ENCODE data around the gene LRRC34.

LRRC34 gene

DNA sequence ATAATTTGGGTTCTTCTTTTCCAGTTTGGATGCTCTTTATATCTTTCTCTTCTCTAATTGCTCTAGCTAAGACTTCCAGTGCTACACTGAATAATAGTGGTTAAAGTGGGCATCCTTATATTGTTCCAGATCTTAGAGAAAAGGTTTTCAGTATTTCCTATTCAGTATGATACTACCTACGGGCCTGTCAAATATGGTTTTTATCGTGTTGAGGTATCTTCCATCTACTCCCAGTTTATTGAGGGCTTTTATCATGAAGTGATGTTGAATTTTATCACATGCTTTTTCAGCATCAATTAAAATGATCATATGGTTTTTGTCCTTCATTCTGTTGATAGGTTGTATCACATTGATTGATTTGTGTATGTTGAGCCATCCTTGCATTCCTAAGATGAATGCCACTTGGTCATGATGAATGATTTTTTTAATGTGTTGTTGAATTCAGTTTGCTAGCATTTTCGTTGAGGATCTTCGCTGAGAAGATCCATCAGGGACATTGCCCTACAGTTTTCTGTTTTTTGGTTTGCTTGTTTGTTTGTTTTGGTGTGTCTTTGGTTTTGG is 3.0 kb upstream of the LRRC34 start:
- DNase-seq = no peak
- intact Hi-C loops (cut with DNase I) = no loop called here

- no peak for DNase-seq
- intact Hi-C loops (cut with DNase I) = no loop called here
These were observed 1.2 kb upstream of the LRRC34 start for GRCh38 chr3:169813757-169814517.

DNA sequence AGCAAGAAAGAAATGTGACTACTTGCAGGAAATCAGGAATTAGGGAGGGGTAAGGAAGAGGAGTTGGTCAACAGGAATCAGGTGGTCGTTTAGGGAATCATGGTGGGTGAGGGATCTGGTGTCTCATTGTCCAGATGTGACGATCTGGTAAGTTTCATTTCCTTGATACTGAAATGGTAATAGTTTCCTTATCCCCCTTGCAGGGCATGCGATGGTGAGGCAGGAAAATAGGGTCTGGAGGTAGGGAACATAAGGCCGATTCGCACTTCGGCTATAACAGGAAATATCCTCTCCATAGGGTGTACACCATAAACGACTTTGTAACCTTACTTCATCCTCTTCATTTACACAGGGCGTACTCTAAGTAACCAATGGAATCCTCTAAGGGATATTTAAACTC is 574 bp upstream of the LRRC34 start:
- intact Hi-C loops (cut with DNase I) = no loop called here

DNA sequence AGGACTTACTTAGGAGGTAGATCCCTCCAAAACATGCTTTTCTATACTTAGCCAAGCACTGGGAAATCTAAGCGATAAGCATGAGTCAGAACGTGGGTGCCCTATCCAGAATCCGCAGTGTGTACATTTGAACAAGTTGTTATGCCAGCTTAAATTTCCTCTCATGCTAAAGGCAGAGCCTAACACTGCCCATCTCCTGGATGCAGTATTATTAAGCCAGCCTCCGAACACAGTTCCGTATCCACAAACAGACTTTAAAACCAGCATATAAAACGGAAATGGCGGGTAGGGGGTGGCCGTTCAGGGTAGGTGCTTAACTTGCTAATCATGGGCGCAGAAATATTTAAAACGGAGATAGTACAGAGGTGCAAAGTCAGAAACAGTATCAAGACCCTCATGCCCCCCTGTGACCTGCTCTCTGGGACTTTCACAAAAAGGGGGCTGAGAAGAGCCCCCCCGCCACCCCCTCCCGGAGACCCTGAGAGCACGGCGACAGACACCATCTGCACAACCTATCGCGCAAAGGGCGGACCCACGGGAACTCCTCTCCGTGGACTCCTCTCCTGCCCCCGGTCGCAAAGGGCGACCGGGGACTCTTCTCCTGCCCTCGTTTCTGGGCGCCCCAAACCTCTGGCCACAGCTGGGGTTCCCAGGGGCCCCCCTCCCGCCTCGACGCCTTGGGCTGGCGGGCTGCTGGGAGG is 923 bp downstream of the LRRC34 start:
- peak in 4 of 10 donors; percentile 12 to 72 (median 20) for DNase-seq
- intact Hi-C loops (cut with DNase I) = no loop called here

More for the DNA sequence above, 574 bp upstream of the LRRC34 start:
- no peak for DNase-seq

DNA sequence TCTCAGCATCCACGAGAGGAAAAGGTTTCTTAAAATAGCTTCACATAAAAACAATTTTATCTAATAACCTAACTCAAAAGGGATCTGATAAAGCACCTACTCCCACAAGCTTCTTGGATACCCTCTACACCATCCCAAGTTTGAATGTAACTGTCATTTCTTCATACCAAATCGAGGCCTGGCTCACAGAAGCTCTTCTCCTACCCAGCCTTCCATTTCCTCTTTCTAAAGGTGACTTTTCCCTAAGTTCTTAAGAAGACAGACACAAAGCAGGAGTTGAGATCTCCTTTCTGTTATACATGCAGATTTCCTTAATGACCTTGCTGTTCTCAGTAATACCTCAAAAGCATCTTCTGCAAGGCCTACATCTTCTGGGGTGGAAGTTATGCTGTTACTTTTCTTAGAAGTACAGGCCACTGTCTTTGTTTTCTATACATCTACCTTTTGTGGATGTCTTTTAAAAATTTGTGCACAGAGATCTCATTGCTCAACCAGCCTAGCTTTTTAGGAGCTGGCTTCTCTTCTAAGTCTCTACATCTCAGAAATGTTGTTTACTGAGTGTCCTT is 3.4 kb downstream of the LRRC34 start:
- intact Hi-C loops (cut with DNase I) = no loop called here
- DNase-seq = no peak

- no peak for DNase-seq
These were observed 8.0 kb downstream of the LRRC34 start for GRCh38 chr3:169804681-169805080.

GRCh38 chr3:169792359-169792758 is 20.3 kb downstream of the LRRC34 start:
- intact Hi-C loops (cut with DNase I) = no loop called here
- no peak for DNase-seq

More at GRCh38 chr3:169804681-169805080, 8.0 kb downstream of the LRRC34 start:
- intact Hi-C loops (cut with DNase I) = no loop called here

GRCh38 chr3:169790687-169791429 is 21.8 kb downstream of the LRRC34 start:
- intact Hi-C loops (cut with DNase I) = no loop called here
- no peak for DNase-seq

GRCh38 chr3:169790219-169790618 is 22.5 kb downstream of the LRRC34 start:
- no peak for DNase-seq
- intact Hi-C loops (cut with DNase I) = no loop called here

GRCh38 chr3:169787791-169788190 is 24.9 kb downstream of the LRRC34 start:
- DNase-seq = no peak
- intact Hi-C loops (cut with DNase I) = no loop called here

DNA sequence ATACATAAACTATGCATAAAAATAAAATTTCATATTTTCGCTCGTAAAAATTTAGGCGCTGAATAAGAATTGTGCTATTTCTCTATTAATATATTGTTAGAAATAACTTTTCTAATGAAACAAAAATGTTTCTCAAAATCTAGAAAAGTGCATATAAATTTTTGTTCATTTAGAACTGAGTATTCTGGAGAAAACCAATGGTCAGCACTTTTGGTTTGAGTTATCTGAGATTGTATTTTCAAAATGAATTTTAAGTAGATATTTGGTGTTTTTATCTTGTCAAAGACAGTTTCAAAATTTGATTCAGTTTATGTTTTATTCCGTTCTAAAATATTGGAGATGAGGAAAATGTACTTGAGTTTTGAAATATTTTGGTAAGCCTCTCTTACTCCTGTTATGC is 25.6 kb downstream of the LRRC34 start:
- DNase-seq = no peak
- intact Hi-C loops (cut with DNase I) = no loop called here

- DNase-seq = no peak
- intact Hi-C loops (cut with DNase I) = no loop called here
These were observed 31.4 kb downstream of the LRRC34 start for GRCh38 chr3:169781209-169781855.

DNA sequence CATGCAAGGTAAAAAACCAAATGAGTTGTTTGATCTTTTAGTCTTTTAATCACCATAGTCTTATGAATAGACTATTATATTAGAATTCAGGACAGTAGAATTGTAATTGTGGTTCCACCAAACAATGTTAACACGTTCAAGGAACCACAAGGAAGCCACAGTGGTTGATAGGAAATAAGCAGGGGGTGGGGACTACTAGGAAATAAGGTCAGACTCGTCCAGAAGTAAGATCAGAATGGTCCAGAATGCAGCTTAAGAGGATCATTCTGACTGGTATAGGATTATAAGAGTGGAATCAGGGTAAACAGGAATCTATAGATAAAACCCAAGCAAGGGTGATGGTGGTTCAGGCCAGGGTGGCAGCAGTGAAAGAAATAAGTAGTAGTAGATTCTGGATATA is 32.0 kb downstream of the LRRC34 start:
- DNase-seq = no peak
- intact Hi-C loops (cut with DNase I) = no loop called here

GRCh38 chr3:169777822-169778221 is 34.9 kb downstream of the LRRC34 start:
- DNase-seq = no peak
- intact Hi-C loops (cut with DNase I) = loop anchor here (10.0 kb wide), 1 partner anchor 187 kb away; the partner anchor contains the start of gene SEC62

GRCh38 chr3:169774186-169774585 is 38.5 kb downstream of the LRRC34 start:
- no peak for DNase-seq
- intact Hi-C loops (cut with DNase I) = loop anchor here (10.0 kb wide), 1 partner anchor 191 kb away; the partner anchor contains the start of gene SEC62

DNA sequence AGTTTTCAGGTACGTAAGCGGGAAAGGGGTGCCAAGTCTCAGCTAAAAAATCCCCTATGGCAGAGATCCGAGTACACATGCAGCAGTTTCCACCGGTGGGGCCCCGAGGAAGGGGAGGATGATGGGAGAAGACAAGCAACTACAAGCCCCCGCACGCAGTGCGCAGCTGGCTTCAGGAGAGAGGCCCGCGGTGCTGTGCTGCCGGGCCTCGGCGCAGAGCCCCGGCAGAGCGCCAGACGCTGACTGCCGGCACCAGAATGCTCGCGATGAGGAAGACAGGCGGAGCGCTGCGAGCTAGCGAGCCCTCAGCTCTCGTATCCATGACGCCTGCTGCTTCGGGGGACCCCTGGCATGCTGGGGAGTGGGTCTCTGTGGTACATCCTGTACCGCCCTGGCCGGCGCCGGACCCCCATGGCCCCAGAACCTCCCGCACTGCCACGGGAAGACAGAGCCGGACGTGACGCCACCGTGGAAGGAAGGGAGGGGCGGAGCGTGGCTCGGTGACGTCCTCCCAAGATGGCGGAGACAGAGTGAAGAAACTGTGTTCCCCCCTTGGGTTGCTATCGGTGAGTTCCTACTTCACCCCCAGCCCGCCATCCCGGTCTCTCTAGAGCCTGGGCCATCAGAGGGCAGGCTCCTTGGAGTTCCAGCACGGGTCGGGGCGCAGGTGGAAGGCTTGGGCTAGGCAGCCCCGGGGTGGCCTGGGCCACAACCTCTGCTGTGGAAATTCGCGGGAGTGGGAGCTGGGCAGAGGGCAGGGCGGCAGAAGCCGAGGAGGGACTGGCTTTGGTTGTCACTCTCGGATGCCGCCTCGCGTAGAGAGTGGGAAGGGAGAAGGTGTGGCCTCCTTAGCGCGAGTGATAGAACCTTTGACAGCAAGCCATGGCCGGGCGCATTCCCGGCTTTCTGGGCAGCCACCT is 39.5 kb downstream of the LRRC34 start, which contains the start of gene MYNN:
MYNN (plus strand) TSS at position 500 of the 920 bp plus-strand sequence. CDS start 900 bp downstream, outside the sequence.
- intact Hi-C loops (cut with DNase I) = loop anchor here (10.0 kb wide), 1 partner anchor 192 kb away; the partner anchor contains the start of gene SEC62
- peak; percentile 90 to 99 (median 94) for DNase-seq

DNA sequence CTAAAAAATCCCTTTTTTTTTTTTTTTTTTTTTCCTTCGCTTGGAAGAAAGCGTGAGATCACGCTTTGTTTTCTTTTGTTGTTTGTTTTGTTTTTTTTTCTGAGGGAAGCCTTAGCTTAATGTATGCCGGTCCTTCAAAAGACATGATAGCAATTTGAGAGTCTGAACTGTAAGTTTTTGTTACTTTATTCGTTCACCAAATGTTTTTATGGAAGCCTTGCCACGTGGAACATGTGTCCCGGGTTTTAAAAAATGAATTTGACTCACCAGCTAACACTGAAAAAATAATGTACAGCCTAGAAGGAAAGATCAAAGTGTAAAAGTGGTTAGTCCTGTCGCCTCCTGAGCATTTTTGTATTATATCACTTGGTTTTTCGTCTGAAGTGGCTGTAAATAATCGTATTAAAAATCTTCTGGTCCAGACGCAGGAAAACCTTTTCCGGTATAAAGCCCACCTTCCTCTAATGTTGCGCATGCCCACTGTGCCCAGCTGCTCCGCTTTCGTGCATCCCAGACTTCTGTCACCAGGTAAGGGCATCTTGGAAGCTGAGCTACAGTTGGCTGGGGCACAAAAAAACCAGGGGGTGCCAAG is 40.3 kb downstream of the LRRC34 start:
- DNase-seq = peak; percentile 53 to 95 (median 76)
- intact Hi-C loops (cut with DNase I) = loop anchor here (10.0 kb wide), 1 partner anchor 192 kb away; the partner anchor contains the start of gene SEC62
